Activated CD4-positive, CD25-positive, alpha-beta regulatory T cell treated with anti-CD3 and anti-CD28 coated beads, Interleukin-2, amount 50 U/mL, for 24 hours (primary cell): ENCODE data around the gene IGF1R.

Experiments
- ATAC-seq, 2 donors: fragments of 150-1000 bp; cut with Tn5 transposase; one replicate each; pipeline ENCODE4 v1.10.0; 2021; ENCODE audit warnings: mild to moderate bottlenecking in 1 of 2, moderate library complexity in 1 of 2

The IGF1R gene

DNA sequence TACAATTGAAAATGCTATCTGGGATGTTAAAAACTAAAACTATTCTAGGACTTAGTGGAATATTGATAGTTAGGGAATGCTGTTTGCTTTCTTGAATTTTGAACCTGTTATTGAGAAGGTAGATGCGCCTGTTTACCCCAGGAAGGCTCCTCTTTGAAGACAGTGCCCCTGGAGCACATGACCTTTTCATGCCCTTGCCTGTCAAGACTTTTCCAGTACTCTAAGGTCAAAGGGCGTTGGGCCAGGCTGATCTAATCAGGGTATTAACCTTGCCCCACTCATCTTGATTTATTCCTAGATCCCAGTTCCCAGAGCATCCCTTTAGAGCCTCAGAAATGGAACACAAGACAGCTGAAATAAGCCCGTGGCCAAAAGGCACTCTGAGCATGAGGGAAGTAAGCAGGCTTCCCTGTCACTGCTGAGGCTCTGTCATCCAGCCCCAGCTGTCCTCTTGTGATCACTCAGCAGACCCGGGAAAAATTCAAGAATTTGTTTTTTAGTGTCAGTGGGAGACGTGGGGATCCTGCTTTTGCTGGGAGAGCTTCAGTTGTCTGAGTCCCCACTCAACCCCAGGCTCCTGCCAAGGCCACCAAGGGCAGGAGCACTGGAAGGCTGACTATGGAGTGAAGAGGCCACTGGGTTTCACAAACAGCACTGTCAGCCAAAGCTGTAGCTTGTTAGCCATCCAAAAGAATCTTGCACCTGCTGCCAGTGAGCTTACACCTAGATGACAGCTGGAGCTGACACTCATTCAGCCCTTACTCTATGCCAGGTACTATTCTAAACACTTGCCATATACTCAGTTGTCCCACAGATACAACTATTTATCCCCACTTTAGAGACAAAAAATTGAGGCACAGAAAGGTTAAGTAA, 190.3 kb downstream of the IGF1R start:
- no peak for ATAC-seq

DNA sequence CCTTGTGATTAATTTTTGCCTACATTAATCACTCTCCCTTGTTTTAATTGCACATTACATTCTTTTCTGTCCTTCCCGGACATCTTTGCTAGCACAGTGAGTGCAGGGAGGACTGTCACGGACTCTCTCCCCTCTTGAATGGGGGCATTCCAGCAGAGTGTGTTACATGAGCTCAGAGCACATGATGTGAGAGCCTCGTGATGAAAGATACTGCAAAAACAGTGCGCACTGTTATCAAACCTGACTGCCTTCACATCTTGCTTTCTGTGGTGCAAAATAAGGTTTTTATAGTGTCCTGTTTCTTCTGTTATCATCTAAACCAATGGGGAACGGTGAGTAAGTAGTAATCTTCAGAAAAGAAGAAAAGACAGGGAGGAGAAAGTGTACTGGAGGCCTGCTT, 191.7 kb downstream of the IGF1R start:
- no peak for ATAC-seq

DNA sequence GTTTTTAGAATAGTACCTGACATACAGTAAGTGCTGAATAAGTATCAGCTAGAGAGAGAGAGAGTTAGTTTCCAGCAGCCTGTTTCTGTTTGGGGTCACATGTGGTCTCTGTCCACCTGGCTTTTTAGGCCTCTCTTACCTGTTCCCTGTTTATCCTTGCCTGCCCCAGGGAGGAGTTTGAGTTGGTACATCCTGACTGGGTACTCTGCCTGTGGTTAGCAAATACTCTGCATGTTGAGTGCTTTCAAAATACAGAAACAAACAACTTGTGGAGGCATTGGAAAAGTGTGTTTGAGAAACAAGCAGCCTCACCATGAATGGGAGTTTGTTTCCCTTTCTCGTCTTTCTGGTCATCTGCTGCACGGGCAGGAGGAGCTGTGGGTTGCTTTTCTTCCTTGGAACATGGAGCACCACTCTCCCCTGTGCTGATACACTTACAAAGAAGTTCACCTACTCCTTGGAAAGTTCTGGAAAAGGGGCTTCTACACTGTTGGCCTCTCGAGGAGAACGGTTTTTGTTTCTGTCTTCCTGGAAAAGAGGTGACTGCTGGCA, 193.2 kb downstream of the IGF1R start:
- no peak for ATAC-seq

DNA sequence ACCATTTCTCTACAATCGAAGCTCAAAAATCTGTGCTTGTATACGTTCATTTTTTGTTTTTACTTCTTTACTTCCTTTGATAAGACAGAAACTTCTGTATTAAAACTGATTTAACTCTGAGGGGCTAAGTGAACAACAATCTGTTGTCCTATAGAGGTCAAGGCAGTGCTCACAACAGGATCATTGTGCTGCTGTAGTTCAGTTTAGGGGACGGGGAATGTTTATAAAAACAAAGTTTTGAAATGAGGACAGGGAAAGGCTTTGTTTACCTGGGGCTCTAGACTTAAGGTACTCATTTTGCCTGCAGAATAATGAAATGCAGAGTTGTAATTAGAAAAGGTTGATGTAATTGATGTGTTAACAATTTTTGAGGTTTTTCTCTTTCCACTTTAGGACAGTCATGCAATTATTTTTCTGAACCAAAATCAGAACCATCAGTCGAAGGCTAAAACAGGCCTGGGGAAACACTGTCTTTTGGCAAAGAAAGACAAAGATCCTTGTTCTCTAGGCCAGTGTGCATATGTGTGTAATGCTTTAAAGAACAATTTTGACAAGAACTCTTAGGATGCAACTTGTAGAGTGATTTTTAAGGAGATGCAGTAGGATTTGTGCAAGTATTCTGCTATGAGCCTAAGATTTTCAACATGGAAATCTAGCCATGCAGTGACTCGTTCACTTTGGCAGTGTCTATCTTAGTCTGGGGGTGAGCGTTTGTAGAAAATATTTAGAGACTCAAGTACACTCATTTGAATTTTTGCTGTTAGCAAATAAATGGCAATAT, 194.0 kb downstream of the IGF1R start:
- no peak for ATAC-seq

DNA sequence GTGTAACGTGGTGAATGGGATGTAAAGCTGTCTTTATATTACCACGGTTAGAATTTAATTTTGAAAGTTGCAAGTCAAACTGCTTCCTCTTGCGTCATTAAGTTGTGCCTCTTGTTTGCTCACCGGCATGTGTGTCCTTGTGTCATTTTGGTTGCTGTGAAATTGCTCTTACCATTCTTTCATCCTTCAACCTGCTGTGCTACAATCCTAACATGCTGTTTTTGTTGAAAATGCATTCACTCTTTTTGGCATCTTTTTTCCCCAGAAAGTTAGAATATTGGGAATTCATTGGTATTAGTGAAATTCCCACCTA, 194.6 kb downstream of the IGF1R start:
- ATAC-seq: no peak

DNA sequence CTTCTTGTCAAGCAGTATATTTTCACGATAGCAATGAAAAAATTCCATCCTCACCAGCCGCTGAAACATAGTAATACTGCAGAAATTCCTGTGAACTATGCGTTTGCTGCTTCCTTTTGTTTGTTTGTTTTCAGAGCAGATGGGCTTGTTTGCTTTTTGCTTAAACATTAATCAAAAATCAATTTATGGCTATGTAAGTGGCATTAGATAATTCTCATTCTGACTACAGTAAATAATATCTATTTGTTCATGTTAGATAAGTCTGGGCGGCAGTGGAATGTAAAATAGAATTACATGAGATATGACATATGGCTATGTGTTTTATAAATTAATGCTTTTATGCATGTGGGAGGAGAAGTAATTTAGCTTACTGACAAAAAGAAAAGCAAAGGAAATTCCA, 195.5 kb downstream of the IGF1R start:
- no peak for ATAC-seq

DNA sequence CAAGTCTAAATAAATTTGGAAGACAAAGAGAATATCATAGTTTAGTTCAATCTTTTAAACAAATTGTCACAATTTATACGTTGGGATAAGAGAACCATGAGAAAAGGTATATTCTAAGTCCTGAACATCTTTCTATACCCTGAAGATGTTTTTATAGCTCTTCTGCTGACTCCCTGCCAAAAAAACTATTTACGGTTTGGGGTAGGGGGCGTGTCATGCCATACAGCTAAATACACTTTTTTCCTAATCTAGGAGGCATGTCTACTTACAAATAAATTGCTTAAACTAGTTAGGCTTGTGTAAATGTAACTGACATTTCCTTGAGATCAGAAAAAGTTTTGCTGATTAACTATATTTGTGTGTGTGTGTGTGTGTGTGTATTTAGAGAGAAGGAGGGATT, 195.9 kb downstream of the IGF1R start:
- no peak for ATAC-seq

DNA sequence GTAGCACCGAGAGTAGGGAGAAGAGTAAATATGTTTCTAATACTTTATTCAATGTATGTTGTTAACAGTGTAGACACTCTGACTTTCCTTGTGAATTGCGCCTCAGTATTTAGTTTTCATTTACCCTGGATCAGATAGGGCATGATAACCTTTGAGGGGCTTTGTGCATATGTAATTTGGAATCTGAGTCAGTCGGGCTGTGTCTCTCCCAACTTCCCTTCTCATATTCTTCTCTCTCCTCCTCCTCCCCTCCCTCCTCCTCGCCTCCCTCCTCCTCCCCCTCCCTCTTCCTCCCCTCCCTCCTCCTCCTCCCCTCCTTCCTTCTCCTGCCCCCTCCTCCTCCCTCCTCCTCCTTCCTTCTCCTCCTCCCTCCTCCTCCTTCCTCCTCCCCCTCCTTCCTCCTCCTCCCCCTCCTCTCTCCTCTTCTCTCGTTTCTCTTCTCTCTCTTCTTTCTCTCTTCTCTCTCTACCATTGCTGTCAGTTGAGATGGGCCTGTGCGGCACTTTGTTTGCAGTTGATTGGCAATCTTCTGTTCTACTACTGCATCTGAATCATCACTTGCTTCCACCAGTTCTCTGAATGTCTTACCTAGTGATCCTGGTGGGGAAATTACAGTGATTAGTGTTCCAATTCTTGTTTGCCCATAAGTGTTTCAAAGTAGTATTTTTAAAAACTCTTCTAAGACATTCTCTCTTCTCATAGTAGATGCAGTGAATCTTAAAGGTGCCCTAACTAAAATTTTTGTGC, 197.0 kb downstream of the IGF1R start:
- ATAC-seq: no peak

DNA sequence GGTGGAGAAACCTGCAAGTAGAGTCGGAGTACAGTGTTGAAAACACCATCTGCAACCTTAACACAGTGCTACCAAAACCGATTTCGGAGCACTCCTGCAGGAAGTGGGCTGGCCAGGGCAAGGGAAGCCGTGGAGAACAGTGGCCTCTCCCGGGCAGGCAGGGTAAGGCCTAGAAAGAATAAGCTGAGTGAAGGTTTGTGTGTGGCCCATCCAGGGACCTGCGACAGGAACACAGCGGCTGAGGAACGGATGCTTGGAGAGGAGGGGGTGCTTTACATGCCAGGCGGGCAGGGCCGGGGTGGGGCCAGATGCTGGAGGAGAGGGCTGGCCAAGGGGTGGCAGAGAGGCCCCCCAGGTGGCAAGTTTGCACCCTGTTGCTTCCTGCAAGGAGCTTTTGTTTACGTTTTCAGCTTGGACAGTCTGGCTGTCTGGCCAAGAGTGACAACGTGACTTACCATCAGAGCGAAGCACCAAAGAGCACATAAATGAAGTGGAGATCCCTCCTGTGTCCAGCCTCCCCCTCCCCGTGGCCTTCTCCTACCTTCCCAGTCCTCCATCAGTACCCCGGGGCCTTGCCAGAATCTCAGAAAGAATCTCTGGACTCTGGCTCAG, 202.7 kb downstream of the IGF1R start:
- peak; percentile 48 to 57 for ATAC-seq

DNA sequence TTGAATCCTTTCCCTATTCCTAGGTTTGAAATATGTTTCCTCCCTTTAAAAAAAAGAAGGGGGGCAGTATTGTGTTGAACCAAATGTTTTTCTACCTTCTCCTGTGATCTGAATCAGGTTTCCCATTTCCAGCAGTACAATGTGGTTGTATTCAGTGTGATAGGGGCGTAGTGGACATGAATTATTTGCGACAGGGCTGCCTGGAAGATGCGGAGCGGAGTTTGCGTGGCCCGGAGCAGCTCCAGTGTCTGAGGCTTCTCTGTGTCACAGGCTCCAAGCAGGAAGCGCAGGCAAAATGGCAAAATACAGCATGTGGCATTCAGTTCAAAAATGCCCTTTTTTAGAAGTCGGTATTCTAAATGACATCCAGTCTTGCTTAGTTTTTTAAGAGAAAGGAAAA, 204.8 kb downstream of the IGF1R start:
- ATAC-seq: peak; percentile 23 to 40

DNA sequence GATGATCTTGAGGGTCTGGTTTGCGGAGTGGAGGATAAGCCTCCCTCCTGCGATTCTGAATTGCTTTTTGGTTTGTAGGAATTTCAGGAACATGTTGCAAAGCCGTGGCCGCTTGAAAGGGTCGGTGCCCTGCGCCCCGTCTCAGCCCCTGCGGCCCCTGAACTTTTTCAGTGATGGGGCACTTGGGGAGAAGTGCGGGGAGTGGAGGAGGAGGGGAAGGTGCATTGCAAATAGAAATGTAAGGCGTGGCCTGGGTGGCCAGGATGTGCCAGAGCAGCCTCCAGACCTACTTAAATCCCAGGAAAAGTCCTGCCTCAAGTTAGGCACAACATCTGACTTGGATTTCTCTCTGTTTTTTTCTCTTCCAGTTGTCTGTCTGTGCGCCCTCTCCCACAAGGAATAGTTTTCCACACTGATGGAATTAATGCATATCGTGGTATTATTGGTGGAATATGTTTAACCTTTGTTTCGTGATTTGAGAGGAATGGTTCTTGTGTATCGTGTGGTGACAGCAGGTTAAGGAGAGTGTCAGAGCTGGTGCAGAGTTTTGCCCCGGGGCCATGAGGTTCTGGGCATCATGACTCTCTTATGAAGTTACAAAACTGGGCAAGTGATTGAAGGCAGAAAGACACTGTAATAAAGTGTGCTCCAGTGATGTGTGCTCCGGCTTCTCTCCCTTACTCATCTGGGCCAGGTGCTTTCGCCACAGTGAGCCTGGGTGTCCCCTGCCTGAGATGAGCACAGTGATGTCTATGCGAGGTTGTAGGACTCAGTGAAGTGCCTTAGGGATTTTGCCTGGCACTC, 205.5 kb downstream of the IGF1R start:
- no peak for ATAC-seq

DNA sequence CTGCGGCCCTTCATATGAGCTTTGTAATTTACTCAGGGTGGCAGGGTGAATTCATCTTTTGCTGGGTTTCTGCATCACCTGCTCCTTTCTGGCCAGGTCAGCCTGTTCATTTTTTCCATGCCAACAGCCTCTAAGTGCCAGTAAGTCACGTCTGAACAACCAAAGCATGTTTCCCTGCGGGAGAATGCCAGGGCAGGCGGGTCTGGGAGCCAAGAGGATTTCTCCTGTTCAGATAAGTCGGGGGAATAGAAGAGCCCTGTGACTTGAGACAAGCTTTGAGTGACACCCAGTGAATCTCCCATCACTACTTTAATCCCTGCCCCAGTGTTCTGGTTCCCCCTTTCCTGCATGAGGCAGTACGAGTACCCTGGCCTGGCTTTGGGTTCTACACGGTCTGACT, 206.2 kb downstream of the IGF1R start:
- ATAC-seq: no peak

DNA sequence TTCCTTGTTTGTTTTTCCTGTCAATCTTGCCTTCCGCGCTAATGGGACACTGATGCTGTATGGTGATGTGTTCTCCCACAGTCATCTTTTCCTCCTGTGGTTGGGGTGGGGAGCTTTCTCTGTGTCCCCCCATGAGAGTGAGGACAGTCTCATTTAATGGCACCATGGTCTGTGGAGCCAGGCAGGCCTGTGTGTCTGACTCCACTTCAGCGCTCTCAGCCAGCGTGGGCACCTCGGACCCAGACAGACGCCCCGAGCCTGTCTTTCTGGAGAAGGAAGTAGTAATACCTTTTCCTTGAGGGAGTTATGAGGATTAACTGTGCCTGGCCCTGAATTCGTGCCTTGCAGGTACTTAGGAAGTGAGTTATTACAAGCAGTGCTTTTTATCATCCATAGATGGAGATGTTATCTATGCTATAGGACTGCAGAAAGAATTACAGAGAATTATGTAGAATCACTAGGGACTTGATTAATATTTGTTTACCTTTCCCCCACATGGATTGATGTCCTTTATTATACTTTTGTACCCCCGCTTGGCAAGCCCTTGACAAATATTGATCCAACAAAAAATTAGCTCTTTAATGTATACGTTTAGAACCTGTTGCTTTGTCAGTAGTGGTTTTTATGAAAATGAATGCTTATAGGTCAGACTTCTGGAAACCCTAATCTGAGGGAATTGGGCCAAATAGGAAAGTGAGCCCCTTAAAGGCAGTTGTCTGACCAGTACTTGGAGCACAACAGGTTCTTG, 206.9 kb downstream of the IGF1R start:
- no peak for ATAC-seq

DNA sequence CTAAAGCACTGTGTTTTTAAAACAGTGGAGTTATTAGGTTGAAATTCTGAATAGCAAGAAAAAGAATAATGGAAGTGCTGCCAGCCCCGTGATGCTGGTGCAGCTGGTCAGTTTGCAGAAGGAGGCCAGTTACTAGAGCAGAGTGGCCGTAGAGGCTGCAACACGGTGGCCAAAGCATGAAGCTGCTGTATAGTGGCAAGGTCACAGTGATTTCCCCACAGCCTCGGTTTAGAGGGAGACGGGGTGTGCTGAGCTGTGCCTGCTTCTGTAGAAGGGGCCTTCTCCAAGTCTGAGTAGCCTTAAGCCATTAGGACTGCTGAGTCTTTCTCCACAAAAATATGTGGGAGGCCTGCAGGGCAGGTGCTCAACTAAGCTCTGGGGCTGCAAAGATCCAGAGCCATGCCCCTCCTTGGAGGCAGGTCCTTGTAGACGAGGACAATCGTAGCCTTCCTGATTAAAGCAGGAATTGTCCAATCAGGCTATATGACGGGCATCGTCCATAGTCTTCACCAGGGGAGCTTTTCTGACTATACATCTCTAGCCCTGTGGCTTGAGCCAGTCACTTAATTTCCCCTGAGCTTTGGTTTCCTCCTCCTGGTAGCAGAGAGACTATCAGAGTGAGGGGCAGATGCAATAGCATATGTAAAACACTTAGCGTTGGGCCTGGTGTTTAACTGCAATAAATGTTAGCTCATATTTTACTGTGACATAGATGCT, 207.6 kb downstream of the IGF1R start:
- ATAC-seq: no peak

DNA sequence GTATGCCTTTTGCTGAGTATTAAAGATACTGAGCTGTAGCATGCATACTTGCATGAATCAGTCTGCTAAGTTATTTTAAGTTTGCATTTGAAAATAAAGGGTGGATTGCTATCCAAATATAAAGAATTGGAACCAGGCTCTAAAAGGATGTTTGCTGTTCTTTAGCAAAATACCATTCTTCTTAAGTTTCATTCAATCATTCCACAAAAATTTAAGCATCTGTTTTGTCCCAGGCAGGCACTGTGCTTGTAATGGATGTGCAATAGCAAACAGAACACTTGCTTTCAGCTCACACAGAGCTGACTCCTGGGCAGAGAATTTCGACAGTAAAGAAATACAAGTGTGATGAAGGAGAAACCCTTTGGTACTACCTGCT, 208.2 kb downstream of the IGF1R start:
- no peak for ATAC-seq

DNA sequence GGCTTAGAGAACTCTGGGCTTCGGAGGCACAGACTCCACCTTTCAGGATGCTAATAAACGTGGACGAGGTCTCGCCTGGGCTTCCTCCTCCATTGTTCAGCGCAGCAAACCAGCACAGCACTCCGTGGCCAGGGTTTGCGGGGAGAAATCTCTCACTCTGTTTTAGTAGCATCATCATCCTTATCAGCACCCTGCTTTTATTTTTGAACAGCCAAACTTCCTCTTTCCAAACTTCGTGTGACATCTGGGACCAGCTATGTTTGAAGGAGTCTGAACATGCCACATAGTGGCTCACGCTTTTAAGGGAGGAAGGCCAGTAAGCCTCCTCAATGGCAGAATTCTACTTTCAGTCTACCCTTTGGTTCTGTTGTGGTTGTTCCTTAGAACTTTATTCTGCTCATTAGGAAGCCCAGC, 210.3 kb downstream of the IGF1R start:
- ATAC-seq: peak in 1 of 2 donors; percentile 26

DNA sequence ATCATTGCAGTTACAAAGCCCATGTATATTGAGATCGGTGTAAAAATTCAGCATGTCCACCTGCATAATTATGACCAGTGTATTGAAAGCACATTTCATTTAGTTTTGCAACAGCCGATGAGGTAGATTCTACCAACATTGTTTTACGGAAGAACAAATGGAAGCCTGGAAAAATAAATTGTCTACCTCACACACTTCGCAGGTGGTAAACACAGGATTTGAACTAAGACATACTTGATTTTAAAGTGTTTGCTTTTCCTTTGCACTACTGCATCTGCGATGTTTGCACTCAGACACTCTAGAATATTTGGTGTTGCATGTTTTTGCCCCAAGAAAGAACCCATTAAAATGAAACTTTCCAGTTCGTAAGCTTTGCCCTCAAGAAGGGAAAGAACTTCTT, 210.8 kb downstream of the IGF1R start:
- no peak for ATAC-seq

DNA sequence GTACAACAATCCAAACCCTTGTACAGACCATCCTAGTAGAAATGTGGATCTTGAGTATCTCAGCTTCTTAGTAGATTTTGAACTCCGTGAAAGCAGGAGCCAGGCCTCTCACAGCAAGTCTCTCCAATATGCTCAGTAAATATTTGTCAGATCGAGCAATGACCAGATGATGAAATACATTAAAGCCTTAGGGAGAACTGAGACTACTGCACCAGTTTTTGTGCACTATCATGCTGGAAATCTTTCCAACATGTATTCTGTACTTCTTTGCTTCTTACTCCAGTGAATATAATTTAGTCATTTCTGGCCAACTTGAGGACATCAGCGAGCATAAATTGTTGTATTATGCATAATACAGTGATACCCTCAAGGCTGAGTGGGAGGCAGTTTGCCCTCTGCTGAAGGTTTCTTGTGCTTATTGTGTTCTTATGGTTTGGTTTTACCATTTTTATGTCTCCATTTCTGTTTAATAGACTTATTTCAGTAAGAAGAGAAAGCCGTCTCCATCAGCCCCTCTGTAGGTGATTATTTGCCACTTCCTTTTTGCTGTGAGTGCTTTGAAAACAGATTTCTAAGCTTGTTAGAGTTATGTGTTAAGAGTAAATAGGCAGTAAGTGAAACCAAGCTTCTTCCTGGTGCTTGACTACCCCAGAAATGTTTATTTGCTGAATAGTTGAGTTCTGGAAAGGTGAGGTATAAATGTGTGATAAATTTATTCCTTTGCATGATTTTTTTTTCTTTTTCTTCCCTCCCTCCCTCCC, 212.1 kb downstream of the IGF1R start:
- ATAC-seq: peak in 1 of 2 donors; percentile 22

DNA sequence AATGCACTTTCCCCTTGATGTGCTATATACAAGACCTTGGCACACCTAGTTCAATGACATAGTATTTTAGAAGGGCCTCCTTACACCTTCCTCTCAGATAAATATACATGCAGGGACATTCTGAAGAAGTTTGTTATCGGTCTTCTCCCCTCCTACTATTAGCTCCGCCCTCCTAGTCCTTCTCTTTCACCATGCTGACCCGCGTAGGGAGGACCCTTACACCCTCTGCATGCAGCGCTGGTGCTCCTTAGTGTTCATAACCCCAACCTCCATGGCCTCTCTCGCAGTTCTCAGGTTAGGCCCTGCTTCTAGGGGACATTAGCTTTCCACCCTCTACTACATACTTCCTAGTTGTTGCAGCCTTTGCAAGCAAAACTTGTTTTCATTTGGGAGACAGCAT, 212.8 kb downstream of the IGF1R start:
- no peak for ATAC-seq

DNA sequence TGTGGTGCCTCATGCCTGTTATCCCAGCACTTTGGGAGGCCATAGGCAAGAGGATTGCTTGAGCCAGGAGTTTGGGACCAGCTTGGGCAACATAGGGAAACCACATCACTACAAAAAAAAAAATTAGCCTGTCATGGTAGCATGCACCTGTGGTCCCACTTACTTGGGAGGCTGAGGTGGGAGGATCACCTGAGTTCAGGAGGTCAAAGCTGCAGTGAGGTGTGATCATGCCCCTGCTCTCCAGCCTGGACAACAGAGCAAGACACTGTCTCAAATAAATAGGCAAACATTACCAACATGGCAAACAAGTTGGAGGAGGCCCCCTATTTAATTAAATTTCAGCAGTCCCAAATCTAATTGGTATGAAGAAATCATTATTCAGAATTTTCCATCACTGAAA, 215.6 kb downstream of the IGF1R start:
- ATAC-seq: no peak
